SH-SY5Y (cell line): Measurements from ENCODE around the gene KLF13.

Source experiments
- GATA2 ChIP-seq: IDR thresholded peaks from 2 replicates; pipeline ENCODE4 v1.6.1; 2011; ENCODE audit warnings: mild to moderate bottlenecking, low read depth, low read length
- GATA3 ChIP-seq: IDR thresholded peaks from 2 replicates; pipeline ENCODE4 v1.6.1; 2011; ENCODE audit warnings: low read depth, mild to moderate bottlenecking, low read length, moderate library complexity

GRCh38 chr15:31338879-31339557 lies 12.4 kb downstream of the KLF13 start:
- no peak for TF ChIP-seq GATA3
- TF ChIP-seq GATA2: no peak
